KMS-11 (cell line): ENCODE results near the gene PARP11.

Source experiments
- H2AFZ ChIP-seq: fragments of 200-600 bp; sonication (generic); 2 replicates; pipeline ENCODE4 v1.6.1; 2016; ENCODE audit warnings: antibody characterized with exemption, mixed run types, low read depth
- H3K27ac ChIP-seq: fragments of 200-600 bp; sonication (generic); 2 replicates; pipeline ENCODE4 v1.6.1; 2016; ENCODE audit warnings: mild to moderate bottlenecking, mixed run types
- H3K27me3 ChIP-seq: fragments of 200-600 bp; sonication (generic); 2 replicates; pipeline ENCODE4 v1.6.1; 2017; ENCODE audit warnings: mild to moderate bottlenecking, low read depth, mixed run types, moderate library complexity; ENCODE audit not compliant: insufficient read depth
- H3K36me3 ChIP-seq: fragments of 200-600 bp; sonication (generic); 2 replicates; pipeline ENCODE4 v1.6.1; 2017; ENCODE audit warnings: mild to moderate bottlenecking, mixed run types; ENCODE audit not compliant: insufficient read depth
- H3K4me1 ChIP-seq: fragments of 200-600 bp; sonication (generic); 2 replicates; pipeline ENCODE4 v1.6.1; 2016; ENCODE audit warnings: mild to moderate bottlenecking, low read depth, mixed run types; ENCODE audit not compliant: poor library complexity, severe bottlenecking
- H3K4me2 ChIP-seq: fragments of 200-600 bp; sonication (generic); 2 replicates; pipeline ENCODE4 v1.7.0; 2016; ENCODE audit warnings: mild to moderate bottlenecking, mixed run types
- H3K4me3 ChIP-seq: fragments of 200-600 bp; sonication (generic); IDR thresholded peaks from 2 replicates; pipeline ENCODE4 v1.6.1; 2017; ENCODE audit warnings: low read depth, low read length, mixed read lengths; ENCODE audit not compliant: insufficient read depth
- H3K79me2 ChIP-seq: fragments of 200-600 bp; sonication (generic); 2 replicates; pipeline ENCODE4 v1.6.1; 2016; ENCODE audit warnings: low read depth, mixed run types; ENCODE audit not compliant: insufficient read depth
- H3K9ac ChIP-seq: fragments of 200-600 bp; sonication (generic); 2 replicates; pipeline ENCODE4 v1.6.1; 2016; ENCODE audit warnings: mild to moderate bottlenecking, mixed run types
- H4K20me1 ChIP-seq: fragments of 200-600 bp; sonication (generic); 2 replicates; pipeline ENCODE4 v1.6.1; 2016; ENCODE audit warnings: mild to moderate bottlenecking, mixed run types; ENCODE audit not compliant: insufficient read depth
- TF ChIP-seq, protein P1 (sequence below): fragments of 200-600 bp; sonication (generic); conservative IDR thresholded peaks from 2 replicates; pipeline ENCODE4 v1.6.1; 2017; ENCODE audit warnings: low read depth, mild to moderate bottlenecking, antibody characterized with exemption, low read length, moderate library complexity, mixed read lengths

The PARP11 gene

DNA sequence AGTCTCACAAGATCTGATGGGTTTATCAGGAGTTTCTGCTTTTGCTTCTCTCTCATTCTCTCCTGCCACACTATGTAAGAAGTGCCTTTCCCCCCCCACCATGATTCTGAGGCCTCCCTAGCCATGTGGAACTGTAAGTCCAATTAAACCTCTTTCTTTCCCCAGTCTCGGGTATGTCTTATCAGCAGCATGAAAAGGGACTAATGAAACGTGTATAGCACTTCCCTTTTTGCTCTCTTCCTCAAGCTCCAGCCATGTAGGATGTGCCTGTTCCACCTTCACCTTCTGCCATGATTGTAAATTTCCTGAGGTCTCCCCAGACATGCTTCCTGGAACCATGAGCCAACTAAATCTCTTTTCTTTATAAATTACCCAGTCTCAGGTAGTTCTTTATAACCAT is 113.3 kb downstream of the PARP11 start:
- H2AFZ ChIP-seq: no peak overlapping the region
- H3K36me3 ChIP-seq: no peaks in the 10 kb centered on the region
- H3K27ac ChIP-seq: no peak overlapping the region
- TF ChIP-seq, protein P1, sequence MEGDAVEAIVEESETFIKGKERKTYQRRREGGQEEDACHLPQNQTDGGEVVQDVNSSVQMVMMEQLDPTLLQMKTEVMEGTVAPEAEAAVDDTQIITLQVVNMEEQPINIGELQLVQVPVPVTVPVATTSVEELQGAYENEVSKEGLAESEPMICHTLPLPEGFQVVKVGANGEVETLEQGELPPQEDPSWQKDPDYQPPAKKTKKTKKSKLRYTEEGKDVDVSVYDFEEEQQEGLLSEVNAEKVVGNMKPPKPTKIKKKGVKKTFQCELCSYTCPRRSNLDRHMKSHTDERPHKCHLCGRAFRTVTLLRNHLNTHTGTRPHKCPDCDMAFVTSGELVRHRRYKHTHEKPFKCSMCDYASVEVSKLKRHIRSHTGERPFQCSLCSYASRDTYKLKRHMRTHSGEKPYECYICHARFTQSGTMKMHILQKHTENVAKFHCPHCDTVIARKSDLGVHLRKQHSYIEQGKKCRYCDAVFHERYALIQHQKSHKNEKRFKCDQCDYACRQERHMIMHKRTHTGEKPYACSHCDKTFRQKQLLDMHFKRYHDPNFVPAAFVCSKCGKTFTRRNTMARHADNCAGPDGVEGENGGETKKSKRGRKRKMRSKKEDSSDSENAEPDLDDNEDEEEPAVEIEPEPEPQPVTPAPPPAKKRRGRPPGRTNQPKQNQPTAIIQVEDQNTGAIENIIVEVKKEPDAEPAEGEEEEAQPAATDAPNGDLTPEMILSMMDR: no peak
- H3K27me3 ChIP-seq: no peaks in the 10 kb centered on the region
- H3K4me3 ChIP-seq: no peak overlapping the region
- no peaks in the 10 kb centered on the region for H3K79me2 ChIP-seq
- no peaks in the 10 kb centered on the region for H4K20me1 ChIP-seq
- no peak overlapping the region for H3K9ac ChIP-seq
- H3K4me2 ChIP-seq: no peak overlapping the region
- no peaks in the 10 kb centered on the region for H3K4me1 ChIP-seq
